Prostate gland (tissue), 2 donors: ENCODE results near the gene COX7A2.

ENCODE experiments used
- POLR2A ChIP-seq: fragments of 450-650 bp; IDR thresholded peaks from one replicate; pipeline ENCODE4 v1.6.1; 2016; ENCODE audit warnings: antibody characterized with exemption, mild to moderate bottlenecking
- POLR2AphosphoS5 ChIP-seq: sonication (generic); formaldehyde crosslinking; IDR thresholded peaks from one replicate; pipeline ENCODE4 v1.6.1; 2017; ENCODE audit warnings: antibody characterized with exemption
- TF ChIP-seq, protein P1 (sequence below), 4 experiments: fragments of 200-600 bp in 2 of 4; fragments of 450-650 bp in 2 of 4; sonication (generic) in 2 of 4; IDR thresholded peaks; 1 replicate in 3 of 4; 2 replicates in 1 of 4; pipeline ENCODE4 v1.5.1; 2016 to 2019; ENCODE audit warnings: antibody characterized with exemption in 4 of 4, mild to moderate bottlenecking in 2 of 4, moderate library complexity in 2 of 4

DNA sequence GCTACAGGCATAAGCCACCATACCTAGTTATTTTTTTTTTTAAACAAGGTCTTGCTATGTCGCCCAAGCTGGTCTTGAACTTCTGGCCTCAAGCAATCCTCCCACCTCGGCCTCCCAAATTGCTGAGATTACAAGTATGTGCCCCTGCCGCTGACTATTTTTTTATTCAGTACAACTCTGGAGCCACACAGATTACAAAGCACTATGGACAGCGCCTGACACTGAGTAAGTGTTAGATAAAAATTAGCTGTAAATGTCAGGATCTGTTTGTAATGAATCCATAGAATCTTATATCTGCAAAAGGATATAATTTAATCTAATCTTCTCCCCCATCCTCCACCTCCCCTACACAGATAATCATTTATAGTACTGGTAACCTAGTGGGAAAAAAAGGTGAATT is 22.5 kb downstream of the COX7A2 start:
- TF ChIP-seq, protein P1, sequence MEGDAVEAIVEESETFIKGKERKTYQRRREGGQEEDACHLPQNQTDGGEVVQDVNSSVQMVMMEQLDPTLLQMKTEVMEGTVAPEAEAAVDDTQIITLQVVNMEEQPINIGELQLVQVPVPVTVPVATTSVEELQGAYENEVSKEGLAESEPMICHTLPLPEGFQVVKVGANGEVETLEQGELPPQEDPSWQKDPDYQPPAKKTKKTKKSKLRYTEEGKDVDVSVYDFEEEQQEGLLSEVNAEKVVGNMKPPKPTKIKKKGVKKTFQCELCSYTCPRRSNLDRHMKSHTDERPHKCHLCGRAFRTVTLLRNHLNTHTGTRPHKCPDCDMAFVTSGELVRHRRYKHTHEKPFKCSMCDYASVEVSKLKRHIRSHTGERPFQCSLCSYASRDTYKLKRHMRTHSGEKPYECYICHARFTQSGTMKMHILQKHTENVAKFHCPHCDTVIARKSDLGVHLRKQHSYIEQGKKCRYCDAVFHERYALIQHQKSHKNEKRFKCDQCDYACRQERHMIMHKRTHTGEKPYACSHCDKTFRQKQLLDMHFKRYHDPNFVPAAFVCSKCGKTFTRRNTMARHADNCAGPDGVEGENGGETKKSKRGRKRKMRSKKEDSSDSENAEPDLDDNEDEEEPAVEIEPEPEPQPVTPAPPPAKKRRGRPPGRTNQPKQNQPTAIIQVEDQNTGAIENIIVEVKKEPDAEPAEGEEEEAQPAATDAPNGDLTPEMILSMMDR (IDR thresholded peaks at IDR 0.05), result no peak
- no peak for TF ChIP-seq POLR2A
- TF ChIP-seq POLR2AphosphoS5, result no peak
